OCI-LY3 (cell line): Measurements from ENCODE around the gene ST3GAL4.

Experiments
- H2AFZ ChIP-seq: fragments of 200-600, 300-600 bp; shearing (Covaris generic); 2 replicates; pipeline ENCODE4 v1.6.0; 2014; ENCODE audit warnings: antibody characterized with exemption, low read depth, low read length
- H3K27ac ChIP-seq: fragments of 200-600, 300-600 bp; sonication (generic); 2 replicates; pipeline ENCODE4 v1.5.1; 2014; ENCODE audit warnings: mild to moderate bottlenecking, low read length, moderate library complexity, mixed read lengths
- H3K27me3 ChIP-seq: fragments of 200-600, 300-600 bp; sonication (generic); 2 replicates; pipeline ENCODE4 v1.6.1; 2014; ENCODE audit warnings: low read depth, low read length, mixed read lengths
- H3K36me3 ChIP-seq: fragments of 200-600, 300-600 bp; sonication (generic); replicated peaks from 2 replicates; pipeline ENCODE3; 2014; ENCODE audit warnings: low read depth, low read length, mixed read lengths
- H3K4me1 ChIP-seq: fragments of 300-600, 200-600 bp; sonication (generic); 2 replicates; pipeline ENCODE4 v1.6.1; 2014; ENCODE audit warnings: low read length, mixed read lengths
- H3K4me2 ChIP-seq: fragments of 200-600, 300-600 bp; sonication (generic); 2 replicates; pipeline ENCODE4 v1.6.1; 2014; ENCODE audit warnings: low read length, mixed read lengths
- H3K4me3 ChIP-seq: fragments of 300-600, 200-600 bp; sonication (generic); 2 replicates; pipeline ENCODE4 v1.5.1; 2014; ENCODE audit warnings: antibody characterized with exemption, mild to moderate bottlenecking, low read length, moderate library complexity
- H3K79me2 ChIP-seq: fragments of 300-600, 200-600 bp; shearing (Covaris generic); 2 replicates; pipeline ENCODE4 v1.6.1; 2014; ENCODE audit warnings: mild to moderate bottlenecking, low read length, mixed read lengths
- H3K9ac ChIP-seq: fragments of 300-600, 200-600 bp; shearing (Covaris generic); 2 replicates; pipeline ENCODE4 v1.6.0; 2014; ENCODE audit warnings: mild to moderate bottlenecking, low read length, moderate library complexity
- H3K9me3 ChIP-seq: fragments of 200-600, 300-600 bp; shearing (Covaris generic); 2 replicates; pipeline ENCODE4 v1.6.1; 2014; ENCODE audit warnings: low read length, mixed read lengths; ENCODE audit not compliant: insufficient read depth
- H4K20me1 ChIP-seq: fragments of 200-600, 300-600 bp; sonication (generic); 2 replicates; pipeline ENCODE4 v1.6.1; 2016; ENCODE audit warnings: low read length, mixed read lengths; ENCODE audit not compliant: insufficient read depth
- CTCF ChIP-seq: fragments of 200-600, 300-600 bp; sonication (generic); IDR thresholded peaks from 2 replicates; pipeline ENCODE4 v1.5.1; 2014; ENCODE audit warnings: antibody characterized with exemption, low read length, low read depth
- EZH2phosphoT487 ChIP-seq: fragments of 200-600 bp; shearing (Covaris generic); IDR thresholded peaks from 2 replicates; pipeline ENCODE4 v1.6.1; 2018; ENCODE audit warnings: antibody characterized with exemption, mixed run types, low read depth

The ST3GAL4 gene

GRCh38 chr11:126347751-126348668, 7.5 kb upstream of the ST3GAL4 start:
- Histone ChIP-seq H3K4me1 (no peaks in the 10 kb centered on the region; the same call in 1 of the 2 replicates), H4K20me1 (no peaks in the 10 kb centered on the region), H3K27me3 (no peaks in the 10 kb centered on the region), H3K9ac (no peak overlapping the region), H3K36me3 (peaks cover 50% of the 10 kb centered on the region), H2AFZ (no peak overlapping the region), H3K4me3 (no peak overlapping the region), H3K27ac (no peak overlapping the region), H3K4me2 (no peak overlapping the region), H3K9me3 (no peaks in the 10 kb centered on the region), H3K79me2 (peaks cover 44% of the 10 kb centered on the region)
- TF ChIP-seq CTCF: no peak
- TF ChIP-seq EZH2phosphoT487: no peak

- H3K27ac ChIP-seq: no peak overlapping the region
- no peak overlapping the region for H3K4me3 ChIP-seq
- TF ChIP-seq EZH2phosphoT487: no peak
- no peak for TF ChIP-seq CTCF
- peaks cover 45% of the 10 kb centered on the region for H3K36me3 ChIP-seq
- H3K4me2 ChIP-seq: no peak overlapping the region
- H4K20me1 ChIP-seq: no peaks in the 10 kb centered on the region
- H2AFZ ChIP-seq: no peak overlapping the region
- H3K79me2 ChIP-seq: peaks cover 54% of the 10 kb centered on the region
- H3K27me3 ChIP-seq: no peaks in the 10 kb centered on the region
- H3K9ac ChIP-seq: no peak overlapping the region
- no peaks in the 10 kb centered on the region for H3K9me3 ChIP-seq
- H3K4me1 ChIP-seq: peaks cover 8% of the 10 kb centered on the region; the same call in 1 of the 2 replicates
Measured at GRCh38 chr11:126348806-126349582, 6.5 kb upstream of the ST3GAL4 start.

- no peak for TF ChIP-seq EZH2phosphoT487
- no peak for TF ChIP-seq CTCF
- peaks cover 11% of the 10 kb centered on the region; the same call in 1 of the 2 replicates for H3K4me1 ChIP-seq
- no peaks in the 10 kb centered on the region for H3K27me3 ChIP-seq
- no peaks in the 10 kb centered on the region for H3K9me3 ChIP-seq
- peaks cover 66% of the 10 kb centered on the region for H3K79me2 ChIP-seq
- peaks cover 28% of the 10 kb centered on the region for H3K36me3 ChIP-seq
- no peak overlapping the region for H3K9ac ChIP-seq
- no peak overlapping the region for H3K4me3 ChIP-seq
- H3K27ac ChIP-seq: no peak overlapping the region
- H3K4me2 ChIP-seq: no peak overlapping the region
- H4K20me1 ChIP-seq: no peaks in the 10 kb centered on the region
- H2AFZ ChIP-seq: no peak overlapping the region
Measured at GRCh38 chr11:126350836-126351235, 4.7 kb upstream of the ST3GAL4 start.

GRCh38 chr11:126352163-126352562, 3.3 kb upstream of the ST3GAL4 start:
- no peak overlapping the region for H3K9ac ChIP-seq
- H3K4me2 ChIP-seq: no peak overlapping the region
- peaks cover 20% of the 10 kb centered on the region for H3K4me1 ChIP-seq

More at GRCh38 chr11:126352163-126352562, 3.3 kb upstream of the ST3GAL4 start:
- no peaks in the 10 kb centered on the region for H3K9me3 ChIP-seq
- no peak overlapping the region for H3K27ac ChIP-seq
- no peak overlapping the region for H2AFZ ChIP-seq
- H3K27me3 ChIP-seq: no peaks in the 10 kb centered on the region
- no peak overlapping the region for H3K4me3 ChIP-seq
- no peak for TF ChIP-seq CTCF
- TF ChIP-seq EZH2phosphoT487: no peak
- H3K79me2 ChIP-seq: peaks cover 79% of the 10 kb centered on the region
- no peaks in the 10 kb centered on the region for H4K20me1 ChIP-seq
- H3K36me3 ChIP-seq: peaks cover 21% of the 10 kb centered on the region
